Testis (tissue), 2 donors: ENCODE results near the gene GPR161.

Source experiments
- POLR2A ChIP-seq: fragments of 450-650 bp; IDR thresholded peaks from one replicate; pipeline ENCODE4 v1.6.1; 2017; ENCODE audit warnings: antibody characterized with exemption, mild to moderate bottlenecking, moderate library complexity
- TF ChIP-seq, protein P1 (sequence below), 3 experiments: fragments of 450-650 bp in 2 of 3; fragments of 200-600 bp in 1 of 3; sonication (generic) in 1 of 3; IDR thresholded peaks; one replicate each; pipeline ENCODE4 v1.5.1; 2016 to 2019; ENCODE audit warnings: antibody characterized with exemption in 3 of 3, mild to moderate bottlenecking in 2 of 3, moderate library complexity in 1 of 3

- TF ChIP-seq, protein P1, sequence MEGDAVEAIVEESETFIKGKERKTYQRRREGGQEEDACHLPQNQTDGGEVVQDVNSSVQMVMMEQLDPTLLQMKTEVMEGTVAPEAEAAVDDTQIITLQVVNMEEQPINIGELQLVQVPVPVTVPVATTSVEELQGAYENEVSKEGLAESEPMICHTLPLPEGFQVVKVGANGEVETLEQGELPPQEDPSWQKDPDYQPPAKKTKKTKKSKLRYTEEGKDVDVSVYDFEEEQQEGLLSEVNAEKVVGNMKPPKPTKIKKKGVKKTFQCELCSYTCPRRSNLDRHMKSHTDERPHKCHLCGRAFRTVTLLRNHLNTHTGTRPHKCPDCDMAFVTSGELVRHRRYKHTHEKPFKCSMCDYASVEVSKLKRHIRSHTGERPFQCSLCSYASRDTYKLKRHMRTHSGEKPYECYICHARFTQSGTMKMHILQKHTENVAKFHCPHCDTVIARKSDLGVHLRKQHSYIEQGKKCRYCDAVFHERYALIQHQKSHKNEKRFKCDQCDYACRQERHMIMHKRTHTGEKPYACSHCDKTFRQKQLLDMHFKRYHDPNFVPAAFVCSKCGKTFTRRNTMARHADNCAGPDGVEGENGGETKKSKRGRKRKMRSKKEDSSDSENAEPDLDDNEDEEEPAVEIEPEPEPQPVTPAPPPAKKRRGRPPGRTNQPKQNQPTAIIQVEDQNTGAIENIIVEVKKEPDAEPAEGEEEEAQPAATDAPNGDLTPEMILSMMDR (IDR thresholded peaks at IDR 0.05) = no peak
- TF ChIP-seq POLR2A = no peak
These were observed 40.2 kb downstream of the GPR161 start for GRCh38 chr1:168096296-168097165.
